ENCODE measurements around the gene MGMT. TPM values are rescaled to one million over a fixed set of nuclear protein-coding genes. Genes with fewer than 3 reads are reported as not detected.

Gene MGMT
- total RNA-seq, 6 experiments from 2014 or later, result 8.9 to 18.0 (median 10.0) TPM

DNA sequence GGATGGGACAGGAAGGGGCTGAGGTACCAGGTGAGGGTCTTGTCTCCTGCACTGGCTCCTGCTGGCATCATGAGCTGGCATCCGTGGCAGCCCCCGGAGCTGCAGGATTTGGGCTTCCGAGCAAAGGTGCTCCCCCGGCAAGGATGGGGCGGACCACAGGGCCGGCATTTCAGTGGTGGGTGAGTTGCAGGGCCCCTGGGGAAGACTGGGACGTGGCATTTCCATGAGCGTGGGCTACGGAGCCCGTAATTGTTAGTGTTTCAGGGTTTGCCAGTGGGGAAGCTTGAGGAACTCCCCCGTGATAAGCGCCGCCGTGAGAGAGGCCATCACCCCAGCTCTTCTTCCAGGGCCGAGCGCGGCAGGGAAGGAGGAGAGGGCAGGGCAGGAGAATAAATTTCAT is 235.6 kb downstream of the MGMT start:
- Mint-ChIP-seq H3K27me3 (ENCODE audit: insufficient read depth) (no peaks in the 10 kb centered on the region; the same call in 1 of the 2 replicates), H3K36me3 (ENCODE audit: low read depth) (peaks cover 28% of the 10 kb centered on the region), H3K4me3 (no peak overlapping the region), H3K4me1 (ENCODE audit: low read depth) (no peaks in the 10 kb centered on the region), H3K9me3 (peaks cover 48% of the 10 kb centered on the region), H3K27ac (no peak overlapping the region)
- no peak for DNase-seq
- TF ChIP-seq, protein P1, sequence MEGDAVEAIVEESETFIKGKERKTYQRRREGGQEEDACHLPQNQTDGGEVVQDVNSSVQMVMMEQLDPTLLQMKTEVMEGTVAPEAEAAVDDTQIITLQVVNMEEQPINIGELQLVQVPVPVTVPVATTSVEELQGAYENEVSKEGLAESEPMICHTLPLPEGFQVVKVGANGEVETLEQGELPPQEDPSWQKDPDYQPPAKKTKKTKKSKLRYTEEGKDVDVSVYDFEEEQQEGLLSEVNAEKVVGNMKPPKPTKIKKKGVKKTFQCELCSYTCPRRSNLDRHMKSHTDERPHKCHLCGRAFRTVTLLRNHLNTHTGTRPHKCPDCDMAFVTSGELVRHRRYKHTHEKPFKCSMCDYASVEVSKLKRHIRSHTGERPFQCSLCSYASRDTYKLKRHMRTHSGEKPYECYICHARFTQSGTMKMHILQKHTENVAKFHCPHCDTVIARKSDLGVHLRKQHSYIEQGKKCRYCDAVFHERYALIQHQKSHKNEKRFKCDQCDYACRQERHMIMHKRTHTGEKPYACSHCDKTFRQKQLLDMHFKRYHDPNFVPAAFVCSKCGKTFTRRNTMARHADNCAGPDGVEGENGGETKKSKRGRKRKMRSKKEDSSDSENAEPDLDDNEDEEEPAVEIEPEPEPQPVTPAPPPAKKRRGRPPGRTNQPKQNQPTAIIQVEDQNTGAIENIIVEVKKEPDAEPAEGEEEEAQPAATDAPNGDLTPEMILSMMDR (IDR thresholded peaks at IDR 0.05), result no peak

- H3K4me1 Mint-ChIP-seq (ENCODE audit: low read depth), result no peaks in the 10 kb centered on the region
These were observed 236.5 kb downstream of the MGMT start for GRCh38 chr10:129703287-129704137.

GRCh38 chr10:129704225-129704624 is 237.2 kb downstream of the MGMT start:
- no peak for DNase-seq
- Mint-ChIP-seq H3K27me3 (ENCODE audit: insufficient read depth) (no peaks in the 10 kb centered on the region; the same call in 1 of the 2 replicates), H3K27ac (no peak overlapping the region), H3K4me1 (ENCODE audit: low read depth) (no peaks in the 10 kb centered on the region), H3K36me3 (ENCODE audit: low read depth) (peaks cover 37% of the 10 kb centered on the region), H3K4me3 (no peak overlapping the region), H3K9me3 (peaks cover 49% of the 10 kb centered on the region)
- TF ChIP-seq, protein P1 (IDR thresholded peaks at IDR 0.05), result no peak

More at GRCh38 chr10:129703287-129704137, 236.5 kb downstream of the MGMT start:
- Mint-ChIP-seq H3K27me3 (ENCODE audit: insufficient read depth) (no peaks in the 10 kb centered on the region; the same call in 1 of the 2 replicates), H3K27ac (no peak overlapping the region), H3K36me3 (ENCODE audit: low read depth) (peaks cover 34% of the 10 kb centered on the region), H3K4me3 (no peak overlapping the region), H3K9me3 (peaks cover 49% of the 10 kb centered on the region)
- no peak for DNase-seq
- TF ChIP-seq, protein P1 (IDR thresholded peaks at IDR 0.05), result no peak

DNA sequence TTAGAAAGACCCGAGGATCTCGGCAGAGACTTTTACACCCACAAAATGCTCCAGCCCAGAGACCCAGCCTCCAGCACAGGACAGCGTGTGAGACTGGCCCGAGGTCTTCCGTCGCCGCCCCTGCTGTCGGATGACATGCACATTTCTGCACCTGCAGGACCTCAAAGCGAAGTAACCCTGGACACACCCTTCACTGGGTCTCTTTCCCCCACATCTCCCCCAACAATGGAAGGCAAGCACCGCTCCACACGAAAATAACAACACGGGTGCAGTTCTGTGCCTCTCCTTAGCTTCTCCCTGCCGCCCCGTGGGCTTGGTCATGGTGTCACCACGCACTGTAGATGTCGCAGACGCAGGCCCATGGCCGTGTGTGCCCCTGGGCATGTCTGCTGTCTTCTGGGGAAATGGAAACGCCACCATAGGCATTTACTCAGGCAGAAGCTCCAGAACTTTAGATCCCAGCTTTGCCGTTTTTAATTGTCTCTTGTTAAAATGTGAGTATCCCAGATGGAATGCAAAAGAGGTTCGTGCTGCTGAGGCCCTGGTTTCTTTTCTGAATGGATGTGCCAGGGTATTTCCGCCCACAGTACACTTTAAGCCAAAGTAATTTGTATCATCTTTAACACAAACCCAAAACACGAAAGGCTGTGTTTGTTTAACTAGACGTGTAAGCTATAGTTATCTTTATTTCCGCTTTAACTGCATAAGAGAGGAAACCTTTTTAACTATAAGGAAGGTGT is 237.9 kb downstream of the MGMT start:
- Mint-ChIP-seq H3K27ac (no peak overlapping the region), H3K4me1 (ENCODE audit: low read depth) (no peaks in the 10 kb centered on the region), H3K9me3 (peaks cover 43% of the 10 kb centered on the region), H3K27me3 (ENCODE audit: insufficient read depth) (no peaks in the 10 kb centered on the region; the same call in 1 of the 2 replicates), H3K36me3 (ENCODE audit: low read depth) (peaks cover 38% of the 10 kb centered on the region), H3K4me3 (no peak overlapping the region)
- TF ChIP-seq, protein P1 (IDR thresholded peaks at IDR 0.05), result no peak
- DNase-seq, result no peak

DNA sequence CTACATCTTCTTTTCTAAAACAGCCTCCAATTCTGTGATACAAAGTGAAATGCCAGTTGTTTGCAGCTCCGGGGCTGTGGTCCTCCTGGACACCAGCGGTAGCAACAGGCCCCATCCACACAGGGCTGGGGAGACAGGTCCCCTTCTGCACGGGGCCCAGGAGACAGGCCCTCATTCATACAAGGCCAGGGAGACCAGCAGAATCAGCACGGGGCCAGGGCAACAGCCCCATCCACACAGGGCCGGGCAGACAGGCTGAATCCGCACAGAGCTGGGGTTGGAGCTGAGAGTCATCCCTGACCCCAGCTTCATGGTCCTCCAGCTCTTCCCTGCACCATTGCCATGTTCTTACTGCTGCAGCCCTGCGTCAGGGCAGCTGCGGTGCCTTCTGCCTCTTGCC is 238.6 kb downstream of the MGMT start:
- H3K36me3 Mint-ChIP-seq (ENCODE audit: low read depth), result peaks cover 37% of the 10 kb centered on the region
- H3K9me3 Mint-ChIP-seq, result peaks cover 41% of the 10 kb centered on the region
- H3K4me1 Mint-ChIP-seq (ENCODE audit: low read depth), result no peaks in the 10 kb centered on the region
- TF ChIP-seq, protein P1 (IDR thresholded peaks at IDR 0.05), result no peak
- no peaks in the 10 kb centered on the region; the same call in 1 of the 2 replicates for H3K27me3 Mint-ChIP-seq (ENCODE audit: insufficient read depth)
- DNase-seq, result no peak
- no peak overlapping the region for H3K27ac Mint-ChIP-seq
- H3K4me3 Mint-ChIP-seq, result no peak overlapping the region

Measured in HFFc6 (cell line).